ENCODE measurements around the gene IFNL3.

DNA sequence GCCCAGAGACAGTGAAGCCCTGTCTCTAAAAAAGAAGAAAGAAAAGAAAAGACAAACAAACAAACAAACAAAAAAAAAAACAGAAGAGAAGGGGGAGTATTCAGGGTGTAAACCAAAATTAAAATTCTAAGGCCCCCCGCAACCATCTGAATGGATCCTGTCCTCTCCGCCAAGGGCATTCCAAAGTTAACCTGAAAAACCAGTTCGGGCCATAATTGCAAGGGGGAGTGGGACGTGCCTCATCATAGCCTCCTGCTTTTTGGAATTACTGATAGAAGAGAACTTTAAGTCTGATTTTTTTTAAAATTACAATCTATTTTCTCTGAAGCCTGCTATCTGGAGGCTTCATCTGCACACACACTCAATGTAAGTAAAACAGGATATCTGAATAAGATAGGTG lies 17.7 kb upstream of the IFNL3 start:
- no peak for TF ChIP-seq BHLHE40 (IDR thresholded peaks at IDR 0.05; ENCODE audit: low read length)
- TF ChIP-seq ATF2 (CRISPR knock-in tag; IDR thresholded peaks at IDR 0.05), result no peak
- no peak for TF ChIP-seq KAT7 (CRISPR knock-in tag; IDR thresholded peaks at IDR 0.05; ENCODE audit: borderline replicate concordance)
- TF ChIP-seq ZNF431 (CRISPR knock-in tag; IDR thresholded peaks at IDR 0.05), result no peak
- no peak for TF ChIP-seq ZFPM2 (CRISPR knock-in tag; IDR thresholded peaks at IDR 0.05)
